ENCODE results near the gene SUPT5H. TPM values are rescaled to one million over a fixed set of nuclear protein-coding genes. Genes with fewer than 3 reads are reported as not detected.

SUPT5H gene
- total RNA-seq, 1 experiment from 2014 or later: 171 TPM

DNA sequence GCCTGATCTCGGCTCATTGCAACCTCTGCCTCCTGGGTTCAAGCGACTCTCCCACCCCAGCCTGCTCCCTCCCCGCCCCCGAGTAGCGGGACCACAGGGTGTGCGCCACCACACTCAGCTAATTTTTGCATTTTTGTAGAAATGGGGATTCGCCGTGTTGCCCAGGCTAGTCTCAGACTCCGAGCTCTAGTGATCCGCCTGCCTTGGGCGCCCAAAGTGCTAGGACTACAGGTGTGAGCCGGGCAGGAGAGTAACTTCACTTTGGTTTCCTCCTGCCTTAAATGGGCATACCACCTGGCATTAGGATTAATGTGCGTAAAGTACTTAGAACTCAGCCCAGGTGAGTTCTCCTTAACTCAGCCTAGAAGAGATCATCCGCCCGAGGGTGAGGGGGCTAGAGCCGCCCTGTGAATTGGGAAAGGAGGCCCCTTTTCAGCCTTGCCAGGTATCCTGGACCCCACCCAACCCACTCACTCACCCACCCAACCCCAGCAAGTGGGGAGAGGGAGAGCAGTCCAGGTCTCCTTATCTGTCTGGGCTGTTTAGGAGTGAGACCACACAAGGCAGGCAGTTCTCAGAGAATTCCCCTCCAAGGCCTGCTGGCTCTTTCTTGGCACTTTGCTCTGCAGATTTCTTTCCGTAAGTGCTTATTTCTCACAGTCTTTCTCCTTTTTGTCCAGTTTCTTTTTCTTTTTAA is 40.0 kb upstream of the SUPT5H start:
- TF ChIP-seq, protein P1, sequence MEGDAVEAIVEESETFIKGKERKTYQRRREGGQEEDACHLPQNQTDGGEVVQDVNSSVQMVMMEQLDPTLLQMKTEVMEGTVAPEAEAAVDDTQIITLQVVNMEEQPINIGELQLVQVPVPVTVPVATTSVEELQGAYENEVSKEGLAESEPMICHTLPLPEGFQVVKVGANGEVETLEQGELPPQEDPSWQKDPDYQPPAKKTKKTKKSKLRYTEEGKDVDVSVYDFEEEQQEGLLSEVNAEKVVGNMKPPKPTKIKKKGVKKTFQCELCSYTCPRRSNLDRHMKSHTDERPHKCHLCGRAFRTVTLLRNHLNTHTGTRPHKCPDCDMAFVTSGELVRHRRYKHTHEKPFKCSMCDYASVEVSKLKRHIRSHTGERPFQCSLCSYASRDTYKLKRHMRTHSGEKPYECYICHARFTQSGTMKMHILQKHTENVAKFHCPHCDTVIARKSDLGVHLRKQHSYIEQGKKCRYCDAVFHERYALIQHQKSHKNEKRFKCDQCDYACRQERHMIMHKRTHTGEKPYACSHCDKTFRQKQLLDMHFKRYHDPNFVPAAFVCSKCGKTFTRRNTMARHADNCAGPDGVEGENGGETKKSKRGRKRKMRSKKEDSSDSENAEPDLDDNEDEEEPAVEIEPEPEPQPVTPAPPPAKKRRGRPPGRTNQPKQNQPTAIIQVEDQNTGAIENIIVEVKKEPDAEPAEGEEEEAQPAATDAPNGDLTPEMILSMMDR (IDR thresholded peaks at IDR 0.05; ENCODE audit: insufficient read depth in 1 of 2, low read depth in 1 of 2, low read length in 1 of 2, severe bottlenecking in 1 of 2, unreplicated experiment in 1 of 2): no peak
- Histone ChIP-seq H3K36me3 (ENCODE audit: control insufficient read depth, insufficient read depth, low read length) (peaks cover 4% of the 10 kb centered on the region; the same call in 1 of the 2 replicates), H3K9me3 (no peaks in the 10 kb centered on the region), H3K4me3 (ENCODE audit: low read depth, low read length) (no peak overlapping the region), H3K27me3 (replicated peaks; ENCODE audit: control insufficient read depth, insufficient read depth, low read length) (no peaks in the 10 kb centered on the region), H3K4me1 (peaks cover 38% of the 10 kb centered on the region)
- no TSS peak for BruUV-seq (replicated peaks)
- ChIA-PET CTCF (no interaction called here), POLR2A (interaction anchor here (1.1 kb wide), 1 partner anchor 31 kb away, joined by 5 read pairs; the partner anchor contains the start of gene RPS16)
- no peaks in the 10 kb centered on the region for H3K27me3 Mint-ChIP-seq (ENCODE audit: insufficient read depth, unreplicated experiment)
- no peaks in the 10 kb centered on the region for H3K9me3 Mint-ChIP-seq (ENCODE audit: unreplicated experiment)
- peaks cover 29% of the 10 kb centered on the region for H3K4me1 Mint-ChIP-seq (ENCODE audit: low read depth, unreplicated experiment)
- peak overlapping the region; percentile 84 for H3K27ac Mint-ChIP-seq (ENCODE audit: unreplicated experiment)
- H3K4me3 Mint-ChIP-seq (ENCODE audit: unreplicated experiment): peak overlapping the region; percentile 77
- peaks cover 83% of the 10 kb centered on the region for H3K36me3 Mint-ChIP-seq (ENCODE audit: insufficient read depth, unreplicated experiment)
- intact Hi-C loops (cut with micrococcal nuclease; ENCODE audit: unreplicated experiment): no loop called here
- DNase-seq: no peak

DNA sequence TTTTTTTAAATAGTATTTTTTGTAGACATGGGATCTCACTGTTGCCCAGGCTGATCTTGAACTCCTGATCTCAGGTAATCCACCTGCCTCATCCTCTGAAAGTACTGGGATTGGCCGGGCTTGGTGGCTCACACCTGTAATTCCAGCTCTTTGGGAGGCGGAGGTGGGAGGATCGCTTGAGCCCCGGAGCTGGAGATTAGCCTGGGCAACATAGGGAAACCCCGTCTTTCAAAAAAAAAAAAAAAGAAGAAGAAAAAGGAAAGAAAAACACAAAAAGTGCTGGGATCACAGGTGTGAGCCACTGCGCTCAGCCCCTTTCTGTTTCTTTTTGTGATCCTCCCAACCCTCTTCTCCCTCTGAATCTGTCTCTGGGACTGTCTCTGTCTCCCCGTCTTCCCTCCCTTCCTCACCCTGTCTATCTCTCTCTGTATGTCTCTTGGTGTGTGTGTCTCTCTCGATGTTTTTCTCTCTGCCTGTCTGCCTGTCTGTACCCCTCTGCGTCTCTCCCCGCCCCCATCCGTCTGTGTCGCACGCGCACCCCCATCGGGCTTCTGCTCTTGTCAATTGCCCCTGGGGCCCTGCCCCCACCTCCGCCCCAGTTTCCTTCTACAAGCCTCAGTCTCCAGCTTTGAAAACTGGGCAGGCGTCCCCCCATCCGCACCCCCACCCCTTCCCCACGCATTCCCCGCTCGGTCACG is 39.3 kb upstream of the SUPT5H start:
- peaks cover 85% of the 10 kb centered on the region for H3K36me3 Mint-ChIP-seq (ENCODE audit: insufficient read depth, unreplicated experiment)

More for the DNA sequence above, 39.3 kb upstream of the SUPT5H start:
- Histone ChIP-seq H3K4me1 (peaks cover 38% of the 10 kb centered on the region), H3K36me3 (ENCODE audit: control insufficient read depth, insufficient read depth, low read length) (peaks cover 4% of the 10 kb centered on the region; the same call in 1 of the 2 replicates), H3K4me3 (ENCODE audit: low read depth, low read length) (peak overlapping the region; percentile 94), H3K9me3 (no peaks in the 10 kb centered on the region), H3K27me3 (replicated peaks; ENCODE audit: control insufficient read depth, insufficient read depth, low read length) (no peaks in the 10 kb centered on the region)
- Mint-ChIP-seq H3K27ac (ENCODE audit: unreplicated experiment) (peak overlapping the region; percentile 90), H3K9me3 (ENCODE audit: unreplicated experiment) (no peaks in the 10 kb centered on the region), H3K4me3 (ENCODE audit: unreplicated experiment) (peak overlapping the region; percentile 77), H3K4me1 (ENCODE audit: low read depth, unreplicated experiment) (peaks cover 31% of the 10 kb centered on the region), H3K27me3 (ENCODE audit: insufficient read depth, unreplicated experiment) (no peaks in the 10 kb centered on the region)
- CTCF ChIA-PET: interaction anchor here (0.6 to 4.1 kb wide), 2 partner anchors 9 to 643 kb away, joined by 4 to 17 read pairs; no protein-coding TSS in a partner anchor
- no TSS peak for BruUV-seq (replicated peaks)
- no peak for DNase-seq
- intact Hi-C loops (cut with micrococcal nuclease; ENCODE audit: unreplicated experiment): no loop called here
- POLR2A ChIA-PET: interaction anchor here (0.6 to 4.1 kb wide), 5 partner anchors 8 to 30 kb away, joined by 3 to 27 read pairs (median 5); partner anchors contain the start of genes MED29, PAF1 and RPS16
- TF ChIP-seq, protein P1 (IDR thresholded peaks at IDR 0.05; ENCODE audit: insufficient read depth in 1 of 2, low read depth in 1 of 2, low read length in 1 of 2, severe bottlenecking in 1 of 2, unreplicated experiment in 1 of 2): no peak

All from Caco-2 (cell line).